Measurements from ENCODE around the gene TMEM108.

GRCh38 chr3:133271539-133271938 lies 233.3 kb downstream of the TMEM108 start:
- TF ChIP-seq SIN3A (IDR thresholded peaks at IDR 0.05; ENCODE audit: borderline replicate concordance, insufficient read depth, low read length) (no peak), POLR2AphosphoS5 (IDR thresholded peaks at IDR 0.05; ENCODE audit: low read depth, low read length) (no peak)
